Peyer's patch (tissue), 4 donors: ENCODE results near the gene KIF18B. TPM values are rescaled to one million over a fixed set of nuclear protein-coding genes. Genes with fewer than 3 reads are reported as not detected.

ENCODE experiments used
- DNase-seq, 3 donors: peaks; one replicate each; pipeline ENCODE4 v3.0.0-alpha.2; 2017 to 2019
- H3K27ac ChIP-seq, 4 donors: fragments of 200-600 bp; sonication (generic); one replicate each; pipeline ENCODE4 v1.5.1; 2016 to 2019
- H3K27me3 ChIP-seq, 2 donors: fragments of 200-600 bp; sonication (generic); one replicate each; pipeline ENCODE4 v1.5.1; 2019
- H3K36me3 ChIP-seq, 3 donors: fragments of 200-600 bp; sonication (generic); one replicate each; pipeline ENCODE4 v1.5.1; 2016 to 2019
- H3K4me1 ChIP-seq, 4 donors: fragments of 200-600 bp; sonication (generic); one replicate each; pipeline ENCODE4 v1.5.1; 2016 to 2019
- H3K4me3 ChIP-seq, 4 donors: fragments of 200-600 bp; sonication (generic); 1 replicate in 3 of 4; 2 replicates in 1 of 4; pipeline ENCODE4 v1.5.1; 2016 to 2019; ENCODE audit warnings: mild to moderate bottlenecking in 1 of 4
- H3K9me3 ChIP-seq, 4 donors: fragments of 200-600 bp; sonication (generic); one replicate each; pipeline ENCODE4 v1.5.1; 2016 to 2019; ENCODE audit warnings: mild to moderate bottlenecking in 1 of 4
- POLR2A ChIP-seq, 2 donors: fragments of 450-650 bp; IDR thresholded peaks; one replicate each; pipeline ENCODE4 v1.5.1; 2017; ENCODE audit warnings: antibody characterized with exemption in 2 of 2, mild to moderate bottlenecking in 2 of 2, moderate library complexity in 2 of 2
- total RNA-seq, 4 donors: library from RNA; depleted of rRNA; stranded (reverse); fragments of >200 nt; gene quantifications; one replicate each; pipeline ENCODE4 v1.1.0, GENCODE V29; 2016
- TF ChIP-seq, protein P1 (sequence below), 6 experiments: fragments of 450-650 bp in 4 of 6; fragments of 200-600 bp in 2 of 6; sonication (generic) in 1 of 6; IDR thresholded peaks; one replicate each; pipeline ENCODE4 v1.5.1; 2017 to 2019; ENCODE audit warnings: antibody characterized with exemption in 6 of 6, mild to moderate bottlenecking in 3 of 6, moderate library complexity in 1 of 6

The KIF18B gene
- total RNA-seq, 4 donors from 2014 or later: 3.4 to 40.4 (median 6.8) TPM

DNA sequence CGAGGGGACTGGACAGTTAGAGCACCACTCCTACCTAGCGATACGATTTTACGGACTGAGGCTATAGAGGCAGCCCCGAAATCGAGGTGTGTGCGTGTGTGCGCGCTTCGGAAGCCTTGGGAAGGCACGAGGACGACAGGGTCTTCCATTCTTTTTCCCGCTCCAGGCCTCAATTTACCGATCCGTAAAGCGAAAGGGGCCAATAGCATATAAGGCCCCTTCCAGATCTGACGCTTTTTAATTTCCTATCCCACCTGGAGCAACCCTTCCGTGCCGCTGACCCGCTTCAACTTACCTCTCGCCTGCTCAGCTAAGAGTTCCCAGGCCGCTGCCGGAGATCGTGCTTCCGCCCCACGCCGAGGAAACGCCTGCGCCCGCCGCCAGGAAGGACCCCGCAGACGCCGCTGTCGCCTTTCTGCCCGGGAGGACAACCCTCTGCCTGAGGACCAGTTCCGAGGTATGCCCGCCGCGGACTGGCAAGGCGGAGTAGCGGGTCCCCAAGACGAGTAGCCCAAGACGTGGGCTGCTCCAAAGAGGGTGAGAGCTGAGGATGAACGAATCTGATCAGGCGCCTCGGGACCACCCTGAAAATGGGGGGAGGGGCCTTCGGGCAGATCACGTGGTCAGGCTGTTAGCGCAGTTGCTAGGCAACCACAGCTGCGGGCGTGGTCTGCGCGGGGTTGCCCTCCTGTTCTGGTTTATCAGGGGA lies 48.3 kb downstream of the KIF18B start, which contains the start of gene EFTUD2:
TSS of gene EFTUD2 (minus strand) at position 372 of the 709 bp plus-strand sequence. CDS start 4,924 bp downstream, outside the sequence.
- H3K27me3 ChIP-seq: no peaks in the 10 kb centered on the region
- peaks cover 0 to 6% (median 0%) of the 10 kb centered on the region in 3 donors for H3K36me3 ChIP-seq
- peak within 1 kb of the TSS; percentile 91 to 97 (median 94) for H3K27ac ChIP-seq
- H3K4me1 ChIP-seq: peaks cover 0 to 21% (median 8%) of the 10 kb centered on the region in 4 donors
- H3K4me3 ChIP-seq: peak within 1 kb of the TSS; percentile 71 to 90 (median 72)
- H3K9me3 ChIP-seq: no peaks in the 10 kb centered on the region
- DNase-seq: peak; percentile 93 to 96 (median 94)
- TF ChIP-seq, protein P1, sequence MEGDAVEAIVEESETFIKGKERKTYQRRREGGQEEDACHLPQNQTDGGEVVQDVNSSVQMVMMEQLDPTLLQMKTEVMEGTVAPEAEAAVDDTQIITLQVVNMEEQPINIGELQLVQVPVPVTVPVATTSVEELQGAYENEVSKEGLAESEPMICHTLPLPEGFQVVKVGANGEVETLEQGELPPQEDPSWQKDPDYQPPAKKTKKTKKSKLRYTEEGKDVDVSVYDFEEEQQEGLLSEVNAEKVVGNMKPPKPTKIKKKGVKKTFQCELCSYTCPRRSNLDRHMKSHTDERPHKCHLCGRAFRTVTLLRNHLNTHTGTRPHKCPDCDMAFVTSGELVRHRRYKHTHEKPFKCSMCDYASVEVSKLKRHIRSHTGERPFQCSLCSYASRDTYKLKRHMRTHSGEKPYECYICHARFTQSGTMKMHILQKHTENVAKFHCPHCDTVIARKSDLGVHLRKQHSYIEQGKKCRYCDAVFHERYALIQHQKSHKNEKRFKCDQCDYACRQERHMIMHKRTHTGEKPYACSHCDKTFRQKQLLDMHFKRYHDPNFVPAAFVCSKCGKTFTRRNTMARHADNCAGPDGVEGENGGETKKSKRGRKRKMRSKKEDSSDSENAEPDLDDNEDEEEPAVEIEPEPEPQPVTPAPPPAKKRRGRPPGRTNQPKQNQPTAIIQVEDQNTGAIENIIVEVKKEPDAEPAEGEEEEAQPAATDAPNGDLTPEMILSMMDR (IDR thresholded peaks at IDR 0.05): peak in 3 of 6 experiments; percentile 23 to 31 (median 29)
- TF ChIP-seq POLR2A (IDR thresholded peaks at IDR 0.05): peak; percentile 30 to 64

DNA sequence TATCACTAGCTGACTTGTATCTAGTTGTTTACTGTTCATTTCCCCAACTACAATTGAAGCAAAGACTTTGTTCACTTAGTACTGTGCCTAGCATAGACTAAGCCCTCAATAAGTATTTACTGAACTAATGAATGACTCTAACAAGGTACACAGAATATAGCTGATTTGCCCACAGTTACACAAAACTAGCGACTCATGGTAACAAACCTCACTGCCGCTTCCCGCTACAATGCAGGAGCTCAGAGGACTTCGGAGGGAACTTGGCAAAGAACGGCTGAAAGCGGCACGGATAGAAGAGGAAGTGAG lies 48.9 kb downstream of the KIF18B start:
- Histone ChIP-seq H3K4me1 (peaks cover 0 to 21% (median 8%) of the 10 kb centered on the region in 4 donors), H3K9me3 (no peaks in the 10 kb centered on the region), H3K36me3 (peaks cover 0 to 11% (median 0%) of the 10 kb centered on the region in 3 donors), H3K27ac (peak overlapping the region; percentile 91 to 97 (median 94)), H3K4me3 (peak overlapping the region; percentile 71 to 90 (median 72)), H3K27me3 (no peaks in the 10 kb centered on the region)
- TF ChIP-seq POLR2A (IDR thresholded peaks at IDR 0.05): no peak
- TF ChIP-seq, protein P1 (IDR thresholded peaks at IDR 0.05): no peak
- DNase-seq: no peak

DNA sequence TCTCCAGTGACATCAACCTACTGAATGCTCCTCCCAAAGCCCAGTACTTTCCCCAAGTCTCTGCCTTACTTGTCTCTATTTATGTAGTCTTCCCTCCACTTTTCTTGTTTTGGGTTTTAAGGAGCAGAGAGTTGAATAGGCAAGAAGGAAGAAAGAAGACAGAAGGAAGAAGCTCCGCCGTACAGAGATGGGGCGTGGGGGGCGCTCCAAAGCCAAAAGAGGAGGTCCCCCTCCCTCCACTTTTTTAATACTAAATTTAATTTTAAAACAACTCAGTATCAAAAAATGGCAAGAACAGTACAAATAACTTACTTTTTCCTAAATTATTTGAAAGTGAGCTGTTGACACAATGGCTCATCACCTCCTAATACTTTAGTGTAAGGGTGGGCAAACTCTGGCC lies 52.9 kb downstream of the KIF18B start:
- Histone ChIP-seq H3K27me3 (no peaks in the 10 kb centered on the region), H3K36me3 (peaks cover 0 to 40% (median 0%) of the 10 kb centered on the region in 3 donors), H3K9me3 (no peaks in the 10 kb centered on the region), H3K27ac (no peak overlapping the region), H3K4me1 (peaks cover 0 to 14% (median 4%) of the 10 kb centered on the region in 4 donors), H3K4me3 (no peak overlapping the region)
- DNase-seq: no peak
- TF ChIP-seq, protein P1 (IDR thresholded peaks at IDR 0.05): no peak
- TF ChIP-seq POLR2A (IDR thresholded peaks at IDR 0.05): no peak

DNA sequence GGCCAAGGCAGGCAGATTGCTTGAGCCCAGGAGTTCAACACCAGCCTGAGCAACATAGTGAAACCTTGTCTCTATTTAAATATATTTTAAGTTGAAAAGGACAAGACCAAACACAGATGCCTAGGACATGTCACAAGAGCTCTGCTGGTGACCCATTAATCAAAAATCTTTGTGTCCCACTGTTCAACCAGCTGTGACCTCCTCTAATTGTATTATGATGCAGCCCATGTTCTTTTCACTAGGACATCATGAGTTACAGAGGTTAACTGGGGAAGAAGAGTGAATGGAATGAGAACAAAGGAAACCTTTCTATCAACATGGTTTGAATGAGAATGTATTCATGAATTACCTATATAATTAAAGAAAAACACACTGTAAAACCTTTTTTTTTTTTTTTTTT lies 55.3 kb downstream of the KIF18B start:
- no peak overlapping the region for H3K27ac ChIP-seq
- DNase-seq: no peak
- no peak for TF ChIP-seq POLR2A (IDR thresholded peaks at IDR 0.05)
- TF ChIP-seq, protein P1 (IDR thresholded peaks at IDR 0.05): no peak
- H3K27me3 ChIP-seq: no peaks in the 10 kb centered on the region
- no peaks in the 10 kb centered on the region for H3K4me1 ChIP-seq
- peaks cover 0 to 40% (median 0%) of the 10 kb centered on the region in 3 donors for H3K36me3 ChIP-seq
- H3K9me3 ChIP-seq: no peaks in the 10 kb centered on the region
- no peak overlapping the region for H3K4me3 ChIP-seq

DNA sequence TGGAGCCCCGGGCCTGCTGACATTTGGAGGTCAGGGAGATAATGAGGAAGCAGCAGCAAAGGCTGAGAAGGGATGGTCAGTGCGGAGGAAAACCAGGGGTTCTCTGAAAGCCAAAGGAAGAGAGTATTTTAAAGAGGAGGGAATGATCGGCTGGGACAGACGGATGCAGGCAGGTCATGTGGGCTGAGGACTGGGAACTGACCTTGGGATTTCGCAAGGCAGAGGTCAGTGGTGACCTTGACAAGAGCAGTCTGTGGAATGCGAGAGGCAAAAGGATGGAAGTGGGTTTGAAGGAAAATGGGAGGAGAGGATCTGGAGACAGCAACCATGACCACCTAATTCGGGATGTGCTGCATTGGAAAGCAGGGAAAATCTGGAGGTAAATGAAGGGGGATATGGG lies 58.6 kb downstream of the KIF18B start:
- DNase-seq: no peak
- peaks cover 0 to 59% (median 0%) of the 10 kb centered on the region in 3 donors for H3K36me3 ChIP-seq
- no peak overlapping the region for H3K4me3 ChIP-seq
- no peaks in the 10 kb centered on the region for H3K27me3 ChIP-seq
- H3K27ac ChIP-seq: no peak overlapping the region
- TF ChIP-seq POLR2A (IDR thresholded peaks at IDR 0.05): no peak
- TF ChIP-seq, protein P1 (IDR thresholded peaks at IDR 0.05): no peak
- H3K9me3 ChIP-seq: no peaks in the 10 kb centered on the region
- H3K4me1 ChIP-seq: no peaks in the 10 kb centered on the region
